Fibroblast of skin of left biceps (primary cell): ENCODE measurements around the gene ELAVL3.
"Not testable (repeated sequence)": the region's sequence is repeated elsewhere in the genome, so short reads cannot be mapped to it uniquely, and the experiment has no call there.

Experiments used
- DNase-seq, 2 experiments: peaks; one replicate each; pipeline ENCODE4 v3.0.0-alpha.2; 2013; ENCODE audit warnings: low read depth in 2 of 2

The ELAVL3 gene

GRCh38 chr19:11458912-11459311 lies 21.9 kb downstream of the ELAVL3 start:
- not testable (repeated sequence) for DNase-seq

DNA sequence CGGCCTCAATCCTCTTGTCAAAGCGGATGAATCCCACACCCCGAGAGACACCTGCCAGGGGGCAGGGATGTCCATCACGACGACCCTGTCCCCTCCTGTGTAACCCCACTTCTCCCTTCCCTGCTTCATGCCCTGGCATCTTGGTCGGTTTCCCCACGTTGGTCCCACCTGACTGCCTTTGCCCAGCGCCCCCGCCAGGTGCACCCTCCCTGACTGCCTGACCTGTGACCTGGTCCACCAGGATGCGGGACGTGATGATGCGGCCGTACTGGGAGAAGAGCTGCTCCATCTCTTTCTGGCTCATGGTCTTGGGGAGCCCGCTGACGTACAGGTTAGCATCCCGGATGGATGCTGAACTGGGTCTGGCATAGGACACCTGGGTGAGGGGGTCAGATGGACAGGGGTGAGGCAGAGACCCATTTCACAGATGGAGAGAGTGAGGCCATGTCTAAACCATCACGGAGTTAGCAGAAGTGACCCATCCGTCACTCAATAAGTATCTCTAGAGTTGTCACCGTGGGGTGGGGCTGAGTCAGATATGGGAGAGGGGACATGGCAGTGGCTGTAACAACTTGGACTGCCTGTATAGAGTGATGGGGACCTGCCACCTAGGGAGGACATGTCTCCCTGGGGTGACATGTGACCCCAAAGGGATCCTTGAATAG lies 22.5 kb downstream of the ELAVL3 start:
- DNase-seq: no peak

- DNase-seq: no peak
These were observed 23.0 kb downstream of the ELAVL3 start for GRCh38 chr19:11457831-11458230.

GRCh38 chr19:11457115-11457514 lies 23.7 kb downstream of the ELAVL3 start:
- DNase-seq: no peak

DNA sequence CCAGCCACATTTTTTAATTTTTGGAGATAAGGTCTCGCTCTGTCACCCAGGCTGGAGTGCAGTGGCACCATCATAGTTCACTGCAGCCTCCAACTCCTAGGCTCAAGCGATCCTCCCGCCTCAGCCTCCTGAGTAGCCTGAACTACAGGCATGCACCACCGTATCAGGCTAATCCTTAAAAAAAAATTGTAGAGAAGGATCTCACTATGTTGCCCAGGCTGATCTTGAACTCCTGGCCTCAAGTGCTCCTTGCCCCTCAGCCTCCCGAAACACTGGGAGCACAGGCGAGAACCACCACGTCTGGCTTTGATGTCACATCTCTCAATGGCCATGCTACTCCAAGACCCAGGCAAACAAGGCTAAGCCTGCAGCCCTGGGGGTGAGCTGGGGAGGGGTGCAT lies 24.2 kb downstream of the ELAVL3 start:
- no peak for DNase-seq

DNA sequence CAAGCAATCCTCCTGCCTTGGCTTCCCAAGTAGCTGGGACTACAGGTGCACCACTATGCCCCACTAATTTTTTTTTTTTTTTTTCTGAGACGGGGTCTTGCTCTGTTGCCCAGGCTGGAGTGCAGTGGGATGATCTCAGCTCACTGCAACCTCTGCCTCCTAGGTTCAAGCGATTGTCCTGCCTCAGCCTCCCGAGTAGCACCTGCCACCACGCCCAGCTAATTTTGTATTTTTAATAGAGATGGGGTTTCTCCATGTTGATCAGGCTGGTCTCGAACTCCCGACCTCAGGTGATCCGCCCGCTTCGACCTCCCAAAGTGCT lies 25.7 kb downstream of the ELAVL3 start:
- DNase-seq: not testable (repeated sequence)

DNA sequence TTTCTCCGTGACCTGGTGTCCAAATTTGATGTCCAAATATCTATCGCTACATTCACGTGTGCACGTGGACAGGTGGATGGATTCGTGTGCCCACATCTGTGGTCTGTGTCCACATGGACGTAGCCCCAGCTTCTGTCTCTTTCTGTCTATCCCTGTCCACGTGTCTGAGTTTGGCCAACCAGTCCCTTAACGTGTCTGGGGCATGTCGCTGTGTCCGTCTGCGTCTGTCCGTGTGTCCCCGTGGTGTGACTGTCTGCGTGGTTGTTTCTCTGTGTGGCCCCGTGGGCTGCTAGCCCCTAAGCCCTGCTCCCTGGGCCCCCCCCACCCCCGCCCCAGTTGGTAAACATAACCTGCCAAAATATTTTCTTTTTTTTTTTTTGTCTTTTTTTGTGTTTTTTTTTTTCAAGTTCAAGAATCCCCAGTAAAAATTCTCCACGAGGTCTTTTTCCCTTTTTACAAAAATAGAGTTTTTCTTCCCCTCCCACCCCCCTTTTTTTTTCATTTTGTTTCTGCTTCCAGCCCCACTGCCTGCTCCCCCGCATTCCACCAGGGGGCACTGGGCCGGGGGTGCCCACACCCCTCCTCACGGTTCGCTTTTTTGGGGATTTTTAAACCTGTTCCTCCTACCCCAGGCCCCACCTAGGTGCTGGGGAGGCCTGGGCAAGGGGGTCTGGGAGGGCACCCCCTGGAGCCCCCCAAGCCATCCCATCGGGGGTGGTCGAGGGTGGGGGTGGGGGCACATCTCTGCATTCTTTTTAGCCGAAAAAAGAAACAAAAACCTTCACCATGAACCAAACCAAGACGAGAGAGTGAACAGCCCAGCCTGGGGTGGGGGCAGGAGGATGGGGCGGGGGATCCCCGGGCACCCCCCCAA lies 27.1 kb downstream of the ELAVL3 start:
- DNase-seq: no peak

- DNase-seq: no peak
These were observed 28.1 kb downstream of the ELAVL3 start for GRCh38 chr19:11452620-11453310.

GRCh38 chr19:11451871-11452619 lies 28.8 kb downstream of the ELAVL3 start:
- no peak for DNase-seq

DNA sequence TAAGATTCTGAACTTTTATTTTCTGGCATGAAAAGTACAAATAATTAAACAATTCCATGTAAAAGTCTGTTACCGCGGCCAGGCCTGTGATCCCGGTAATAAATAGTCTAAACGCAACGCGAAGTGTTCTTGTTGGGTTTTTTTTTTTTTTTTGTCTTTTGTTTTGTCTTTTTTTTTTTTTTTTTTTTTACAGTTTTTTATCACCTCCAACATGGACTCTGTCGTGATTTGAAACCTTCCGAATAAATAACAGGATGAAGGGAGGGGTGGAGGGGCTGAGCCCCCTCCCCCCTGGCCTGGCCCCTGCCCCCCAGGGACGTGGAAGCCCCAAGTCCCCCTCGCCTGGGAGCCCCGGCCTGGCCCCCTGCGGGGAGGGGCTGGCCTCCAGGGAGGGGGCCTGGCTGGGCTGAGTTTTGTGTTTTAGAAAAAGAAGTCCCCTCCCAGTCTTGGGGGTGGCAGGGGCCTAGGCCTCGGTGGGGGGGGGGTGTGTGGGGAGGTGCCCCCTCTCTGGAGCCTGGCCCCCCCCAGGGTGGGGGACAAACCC lies 29.4 kb downstream of the ELAVL3 start:
- DNase-seq: no peak

- DNase-seq: no peak
These were observed 30.1 kb downstream of the ELAVL3 start for GRCh38 chr19:11450570-11451326.

- DNase-seq: no peak
These were observed 31.8 kb downstream of the ELAVL3 start for GRCh38 chr19:11448923-11449554.

DNA sequence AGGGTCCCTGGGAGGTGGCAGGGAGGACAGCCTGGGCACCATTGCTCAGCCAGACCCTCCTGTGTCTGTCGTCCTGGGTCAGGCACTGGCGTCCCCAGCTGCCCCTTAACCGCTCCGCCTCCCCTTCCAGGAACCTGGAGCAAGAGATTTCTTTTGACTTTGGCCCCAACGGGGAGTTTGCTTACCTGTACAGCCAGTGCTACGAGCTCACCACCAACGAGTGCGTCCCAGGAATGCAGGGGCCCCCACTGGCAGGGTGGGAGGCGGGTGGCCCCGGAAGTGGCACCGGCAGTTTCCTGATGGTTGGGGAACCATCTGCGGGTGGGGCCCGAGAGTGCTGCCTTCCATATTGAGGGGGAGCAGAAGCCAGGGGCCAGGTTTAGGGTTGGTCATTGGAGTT lies 32.4 kb downstream of the ELAVL3 start:
- DNase-seq: no peak

GRCh38 chr19:11447347-11448262 lies 33.2 kb downstream of the ELAVL3 start:
- no peak for DNase-seq

DNA sequence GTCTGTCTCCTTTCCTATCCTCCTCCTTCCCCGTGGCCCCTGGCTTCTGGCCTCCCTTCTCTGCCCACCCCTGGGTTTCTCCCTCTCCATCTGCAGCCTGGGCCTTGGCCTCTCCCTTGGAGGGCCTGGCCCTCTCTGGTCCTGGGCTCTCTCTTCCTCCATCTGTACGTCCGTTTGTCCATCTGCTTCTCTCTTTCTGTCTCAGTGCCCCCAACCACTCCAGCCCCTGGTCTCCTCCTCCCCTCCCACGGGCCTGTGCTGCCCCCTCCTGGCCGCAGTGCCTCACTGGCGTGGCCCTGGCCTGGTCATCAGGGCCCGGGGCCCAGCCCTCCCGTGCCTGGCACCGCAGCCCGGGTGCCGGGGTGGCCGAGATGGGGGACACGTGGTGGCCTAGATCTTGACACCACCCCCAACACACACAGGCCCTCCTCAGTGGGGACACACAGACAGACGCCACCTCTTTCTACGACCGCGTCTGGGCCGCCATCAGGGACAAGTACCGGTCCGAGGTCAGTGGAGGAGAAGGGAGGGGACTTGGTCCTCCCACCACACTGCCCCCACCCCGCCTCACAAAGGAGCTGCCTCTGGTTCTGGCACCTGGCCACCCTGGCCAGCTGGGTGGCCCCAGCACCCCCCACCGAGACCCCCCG lies 34.1 kb downstream of the ELAVL3 start:
- DNase-seq: no peak

- DNase-seq: no peak
These were observed 34.6 kb downstream of the ELAVL3 start for GRCh38 chr19:11446271-11446651.

DNA sequence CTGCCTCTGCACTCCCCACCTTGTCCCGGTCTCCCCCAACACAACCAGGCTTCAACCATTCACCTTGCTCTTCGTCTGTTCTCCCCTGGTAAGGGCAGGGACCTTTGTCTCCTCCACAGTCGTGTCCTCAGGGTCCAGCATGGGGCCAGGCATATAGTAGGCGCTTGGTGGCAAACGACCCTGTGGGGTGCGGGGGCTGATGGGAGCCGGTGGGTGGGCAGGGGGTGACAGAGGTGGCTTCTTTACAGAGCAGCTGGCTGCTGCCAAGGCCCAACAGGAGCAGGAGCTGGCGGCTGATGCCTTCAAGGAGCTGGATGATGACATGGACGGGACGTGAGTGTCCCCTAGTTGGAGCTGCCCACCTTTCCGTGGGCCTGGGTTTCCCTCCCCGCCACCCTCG lies 35.7 kb downstream of the ELAVL3 start:
- no peak for DNase-seq

DNA sequence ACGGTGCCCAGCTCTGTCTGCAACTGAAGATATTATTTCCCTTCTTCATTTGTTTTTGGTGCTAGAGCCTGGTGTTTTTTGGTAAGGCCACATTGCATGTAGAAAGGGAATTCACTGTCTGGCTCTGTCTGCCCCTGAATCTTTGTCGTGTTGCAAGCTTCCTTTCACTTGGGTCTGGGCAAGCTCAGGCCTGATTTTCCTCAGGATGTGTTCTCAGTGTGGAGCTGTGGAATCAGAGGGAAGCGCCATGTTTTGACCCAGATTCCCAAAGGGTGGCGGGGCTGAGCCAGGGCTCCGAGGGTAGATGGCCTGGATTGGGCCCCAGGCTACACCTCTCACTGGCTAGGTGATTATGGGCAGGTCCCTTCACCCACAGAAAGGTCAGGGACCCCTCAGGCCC lies 36.8 kb downstream of the ELAVL3 start:
- DNase-seq: no peak

DNA sequence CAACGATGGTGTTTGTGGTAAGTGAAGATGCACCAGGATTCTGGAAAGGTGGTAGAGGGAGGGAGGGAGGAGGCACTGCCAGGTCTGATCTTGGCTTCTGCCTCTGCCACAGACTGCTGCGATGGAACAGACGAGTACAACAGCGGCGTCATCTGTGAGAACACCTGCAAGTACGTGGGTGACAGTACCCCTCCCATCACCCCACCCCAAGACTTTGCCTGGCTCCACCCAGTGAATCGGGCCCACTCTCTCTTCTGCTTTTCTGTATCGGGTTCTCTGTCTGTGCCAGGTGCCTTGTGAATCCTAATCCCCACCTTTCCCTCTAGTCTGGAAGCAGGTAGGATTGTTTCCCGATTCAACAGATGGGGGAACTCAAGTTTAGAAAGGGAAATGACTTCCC lies 42.9 kb downstream of the ELAVL3 start:
- no peak for DNase-seq
